Measurements from ENCODE around the gene IFRD1.

The IFRD1 gene

DNA sequence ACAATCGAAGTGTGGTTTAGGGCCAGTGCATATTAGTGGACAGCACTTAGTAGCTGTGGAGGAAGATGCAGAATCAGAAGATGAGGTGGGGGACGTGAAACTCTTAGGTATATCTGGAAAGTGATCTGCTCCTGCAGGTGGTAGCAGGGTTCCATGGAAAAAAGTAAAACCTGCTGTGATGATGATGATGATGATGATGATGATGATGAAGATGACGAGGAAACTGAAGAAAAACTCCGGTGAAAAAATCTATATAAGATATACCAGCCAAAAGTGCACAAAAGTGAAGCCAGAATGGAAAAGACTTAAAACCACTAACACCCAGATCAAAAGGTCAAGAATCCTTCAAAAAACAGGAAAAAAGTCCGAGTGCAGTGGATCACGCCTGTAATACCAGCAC, 70.5 kb downstream of the IFRD1 start:
- DNase-seq (ENCODE audit: low spot score) = no peak

DNA sequence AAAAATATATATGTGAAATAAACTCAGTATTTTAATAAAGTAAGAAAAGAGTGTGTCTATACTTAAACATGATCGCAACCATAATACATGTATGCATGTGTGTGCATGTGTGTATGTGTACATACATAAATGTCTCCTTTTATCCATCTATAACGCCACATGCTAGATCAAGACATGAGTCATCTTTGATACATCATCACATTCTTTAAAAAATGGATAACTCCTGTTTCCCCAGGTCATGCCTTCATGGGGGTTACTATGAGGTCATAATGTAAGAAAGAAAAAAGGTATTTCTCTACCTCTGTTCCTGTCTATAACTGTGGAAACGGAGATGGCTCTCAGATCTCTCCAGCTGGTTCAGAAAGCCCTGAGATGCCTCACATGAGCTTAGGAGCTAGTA, 71.7 kb downstream of the IFRD1 start:
- no peak for DNase-seq (ENCODE audit: low spot score)

DNA sequence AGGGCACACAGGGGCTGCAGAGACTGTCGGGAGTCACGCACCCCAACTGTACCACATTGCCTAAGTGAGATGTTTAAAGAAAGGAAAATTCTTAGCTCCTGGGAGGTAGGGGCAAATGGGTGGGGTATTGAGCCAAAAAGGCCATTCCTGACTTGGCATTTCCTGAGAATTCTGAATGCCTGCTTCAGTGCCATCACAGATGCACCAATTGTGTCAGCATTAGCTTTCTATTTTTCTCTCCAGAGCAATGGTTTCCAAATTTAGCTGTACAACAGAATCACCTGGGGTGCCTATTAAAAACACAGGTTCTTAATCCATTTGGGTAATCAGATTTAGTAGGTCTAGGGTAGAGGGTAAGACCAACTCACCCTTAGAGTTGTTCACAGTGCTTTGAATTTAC, 73.6 kb downstream of the IFRD1 start:
- no peak for DNase-seq (ENCODE audit: low spot score)
